ENCODE measurements around the gene TK2. TPM values are rescaled to one million over a fixed set of nuclear protein-coding genes. Genes with fewer than 3 reads are reported as not detected.
A peak's percentile ranks its signal among the peaks of the same experiment; 100 is the strongest.

TK2 gene
- total RNA-seq, 3 donors from 2014 or later = 14.4 to 29.4 (median 17.8) TPM

DNA sequence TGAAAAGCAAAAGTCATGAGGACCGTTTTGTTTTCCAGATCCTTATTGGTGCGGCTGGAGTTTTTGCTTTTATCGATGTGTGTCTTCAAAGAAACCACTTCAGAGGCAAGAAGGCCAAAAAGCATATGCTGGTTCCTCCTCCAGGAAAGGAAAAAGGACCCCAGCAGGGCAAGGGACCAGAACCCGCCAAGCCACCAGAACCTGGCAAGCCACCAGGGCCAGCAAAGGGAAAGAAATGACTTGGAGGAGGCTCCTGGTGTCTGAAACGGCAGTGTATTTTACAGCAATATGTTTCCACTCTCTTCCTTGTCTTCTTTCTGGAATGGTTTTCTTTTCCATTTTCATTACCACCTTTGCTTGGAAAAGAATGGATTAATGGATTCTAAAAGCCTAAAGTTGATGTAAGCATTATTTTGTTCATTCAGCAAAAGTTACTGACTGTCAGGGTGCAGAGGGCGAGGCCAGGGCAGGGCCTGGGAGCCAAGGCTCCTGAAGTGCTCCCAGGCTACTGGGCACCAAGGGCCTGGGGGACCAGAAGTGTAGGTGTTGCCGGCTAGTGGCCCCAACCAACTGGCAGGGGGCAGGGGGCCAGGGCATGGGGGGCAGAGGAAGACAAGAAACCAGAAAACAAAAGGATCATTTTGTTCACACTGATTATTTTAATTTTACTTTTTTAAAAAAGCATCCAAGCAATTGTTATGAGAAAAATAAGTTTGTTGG, 38.1 kb upstream of the TK2 start:
- H3K4me3 ChIP-seq = no peak overlapping the region
- no peaks in the 10 kb centered on the region for H3K9me3 ChIP-seq
- ATAC-seq (no peak), DNase-seq (no peak)
- TF ChIP-seq, protein P1, sequence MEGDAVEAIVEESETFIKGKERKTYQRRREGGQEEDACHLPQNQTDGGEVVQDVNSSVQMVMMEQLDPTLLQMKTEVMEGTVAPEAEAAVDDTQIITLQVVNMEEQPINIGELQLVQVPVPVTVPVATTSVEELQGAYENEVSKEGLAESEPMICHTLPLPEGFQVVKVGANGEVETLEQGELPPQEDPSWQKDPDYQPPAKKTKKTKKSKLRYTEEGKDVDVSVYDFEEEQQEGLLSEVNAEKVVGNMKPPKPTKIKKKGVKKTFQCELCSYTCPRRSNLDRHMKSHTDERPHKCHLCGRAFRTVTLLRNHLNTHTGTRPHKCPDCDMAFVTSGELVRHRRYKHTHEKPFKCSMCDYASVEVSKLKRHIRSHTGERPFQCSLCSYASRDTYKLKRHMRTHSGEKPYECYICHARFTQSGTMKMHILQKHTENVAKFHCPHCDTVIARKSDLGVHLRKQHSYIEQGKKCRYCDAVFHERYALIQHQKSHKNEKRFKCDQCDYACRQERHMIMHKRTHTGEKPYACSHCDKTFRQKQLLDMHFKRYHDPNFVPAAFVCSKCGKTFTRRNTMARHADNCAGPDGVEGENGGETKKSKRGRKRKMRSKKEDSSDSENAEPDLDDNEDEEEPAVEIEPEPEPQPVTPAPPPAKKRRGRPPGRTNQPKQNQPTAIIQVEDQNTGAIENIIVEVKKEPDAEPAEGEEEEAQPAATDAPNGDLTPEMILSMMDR (IDR thresholded peaks at IDR 0.05) = no peak
- H3K4me1 ChIP-seq (ENCODE audit: low read depth) = no peaks in the 10 kb centered on the region
- intact Hi-C loops (cut with DNase I, micrococcal nuclease) = no loop called here
- H3K36me3 ChIP-seq (ENCODE audit: low read depth) = no peaks in the 10 kb centered on the region

DNA sequence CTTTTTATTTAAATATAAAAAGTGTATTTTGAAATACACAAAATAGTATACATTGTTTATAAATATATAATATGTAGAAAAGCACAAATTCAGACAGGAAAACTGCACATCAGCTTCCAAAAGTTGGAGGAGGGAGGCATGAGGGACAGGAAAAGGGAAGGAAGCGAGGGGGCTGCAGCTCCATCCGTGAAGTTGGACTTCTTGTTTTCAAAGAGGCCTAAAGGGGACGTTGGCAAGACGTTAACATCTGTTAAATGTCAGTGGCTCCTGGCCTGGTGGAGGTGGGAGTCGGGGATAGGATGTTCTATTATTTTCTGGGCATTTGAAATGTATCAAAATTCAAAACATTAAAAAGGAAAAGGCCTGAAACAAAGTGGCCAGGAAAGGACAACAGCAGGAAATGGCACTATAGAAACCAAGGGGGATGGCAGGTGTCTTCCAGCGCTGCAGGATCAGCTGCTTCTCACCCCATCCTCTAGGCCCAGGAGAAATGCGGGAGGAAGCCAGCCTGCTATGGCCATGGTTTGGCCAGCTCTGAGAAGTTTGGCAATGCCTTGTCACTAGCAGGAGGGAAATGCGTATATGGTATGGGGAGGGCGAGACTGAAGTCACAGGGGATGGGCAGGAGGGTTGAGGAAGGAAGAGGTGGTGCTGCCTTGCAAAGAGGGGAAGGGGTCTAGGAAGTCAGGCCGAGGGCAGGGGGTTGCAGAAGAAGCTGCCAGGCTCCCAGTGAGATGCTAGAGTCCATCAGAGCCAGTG, 35.7 kb upstream of the TK2 start:
- ATAC-seq (peak; percentile 25), DNase-seq (no peak)
- no peaks in the 10 kb centered on the region for H3K36me3 ChIP-seq (ENCODE audit: low read depth)
- no peak overlapping the region for H3K4me3 ChIP-seq
- intact Hi-C loops (cut with DNase I, micrococcal nuclease) = no loop called here
- TF ChIP-seq, protein P1 (IDR thresholded peaks at IDR 0.05) = no peak
- no peaks in the 10 kb centered on the region for H3K4me1 ChIP-seq (ENCODE audit: low read depth)
- no peaks in the 10 kb centered on the region for H3K9me3 ChIP-seq

DNA sequence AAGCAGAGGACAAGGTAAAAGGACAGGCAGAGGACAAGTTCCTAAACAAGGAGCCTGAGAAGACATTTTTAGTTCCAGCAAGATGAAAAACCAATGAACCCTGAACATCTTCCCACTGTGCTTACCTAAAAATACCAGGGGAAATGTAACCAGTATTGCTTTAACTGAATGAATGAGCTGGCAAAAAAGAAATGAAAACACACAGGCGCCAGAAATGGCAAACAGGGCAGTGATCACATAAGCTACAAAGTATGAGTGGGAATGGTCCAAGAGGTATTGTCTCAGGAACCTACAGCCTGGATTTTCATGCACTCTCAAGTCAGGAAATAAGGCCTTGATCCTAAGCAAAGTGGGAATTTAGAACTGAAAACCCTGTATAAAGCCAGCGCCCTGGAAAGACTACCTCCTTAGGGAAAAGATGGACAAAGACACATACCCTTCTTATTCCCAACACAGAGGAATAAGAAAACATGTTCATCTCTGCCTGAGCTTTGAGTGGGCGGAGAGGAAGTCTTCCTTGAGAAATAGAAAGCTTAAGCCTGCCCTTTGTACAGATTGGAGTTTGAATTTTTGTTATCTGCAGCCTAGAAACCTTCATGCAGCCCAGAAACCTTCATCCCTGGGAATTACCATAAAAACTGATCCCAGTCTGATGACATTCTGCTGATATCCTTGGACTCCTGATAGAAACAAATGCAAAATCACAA, 31.5 kb upstream of the TK2 start:
- Histone ChIP-seq H3K4me3 (no peak overlapping the region), H3K36me3 (ENCODE audit: low read depth) (no peaks in the 10 kb centered on the region), H3K9me3 (no peaks in the 10 kb centered on the region), H3K4me1 (ENCODE audit: low read depth) (peaks cover 9% of the 10 kb centered on the region)
- TF ChIP-seq, protein P1 (IDR thresholded peaks at IDR 0.05) = no peak
- no peak for DNase-seq
- no peak for ATAC-seq
- intact Hi-C loops (cut with DNase I, micrococcal nuclease) = no loop called here

GRCh38 chr16:66580605-66581209, 30.8 kb upstream of the TK2 start:
- no peak for ATAC-seq

More at GRCh38 chr16:66580605-66581209, 30.8 kb upstream of the TK2 start:
- intact Hi-C loops (cut with DNase I, micrococcal nuclease) = no loop called here
- TF ChIP-seq, protein P1 (IDR thresholded peaks at IDR 0.05) = no peak
- Histone ChIP-seq H3K4me3 (no peak overlapping the region), H3K36me3 (ENCODE audit: low read depth) (no peaks in the 10 kb centered on the region), H3K4me1 (ENCODE audit: low read depth) (peaks cover 9% of the 10 kb centered on the region), H3K9me3 (no peaks in the 10 kb centered on the region)
- DNase-seq = no peak
